KMS-11 (cell line): ENCODE results near the gene MESD.
"Not testable (repeated sequence)": the region's sequence is repeated elsewhere in the genome, so short reads cannot be mapped to it uniquely, and the experiment has no call there.

ENCODE experiments used
- H2AFZ ChIP-seq: fragments of 200-600 bp; sonication (generic); 2 replicates; pipeline ENCODE4 v1.6.1; 2016; ENCODE audit warnings: antibody characterized with exemption, mixed run types, low read depth
- H3K27ac ChIP-seq: fragments of 200-600 bp; sonication (generic); 2 replicates; pipeline ENCODE4 v1.6.1; 2016; ENCODE audit warnings: mild to moderate bottlenecking, mixed run types
- H3K27me3 ChIP-seq: fragments of 200-600 bp; sonication (generic); 2 replicates; pipeline ENCODE4 v1.6.1; 2017; ENCODE audit warnings: mild to moderate bottlenecking, low read depth, mixed run types, moderate library complexity; ENCODE audit not compliant: insufficient read depth
- H3K36me3 ChIP-seq: fragments of 200-600 bp; sonication (generic); 2 replicates; pipeline ENCODE4 v1.6.1; 2017; ENCODE audit warnings: mild to moderate bottlenecking, mixed run types; ENCODE audit not compliant: insufficient read depth
- H3K4me1 ChIP-seq: fragments of 200-600 bp; sonication (generic); 2 replicates; pipeline ENCODE4 v1.6.1; 2016; ENCODE audit warnings: mild to moderate bottlenecking, low read depth, mixed run types; ENCODE audit not compliant: poor library complexity, severe bottlenecking
- H3K4me2 ChIP-seq: fragments of 200-600 bp; sonication (generic); 2 replicates; pipeline ENCODE4 v1.7.0; 2016; ENCODE audit warnings: mild to moderate bottlenecking, mixed run types
- H3K4me3 ChIP-seq: fragments of 200-600 bp; sonication (generic); IDR thresholded peaks from 2 replicates; pipeline ENCODE4 v1.6.1; 2017; ENCODE audit warnings: low read depth, low read length, mixed read lengths; ENCODE audit not compliant: insufficient read depth
- H3K79me2 ChIP-seq: fragments of 200-600 bp; sonication (generic); 2 replicates; pipeline ENCODE4 v1.6.1; 2016; ENCODE audit warnings: low read depth, mixed run types; ENCODE audit not compliant: insufficient read depth
- H3K9ac ChIP-seq: fragments of 200-600 bp; sonication (generic); 2 replicates; pipeline ENCODE4 v1.6.1; 2016; ENCODE audit warnings: mild to moderate bottlenecking, mixed run types
- H4K20me1 ChIP-seq: fragments of 200-600 bp; sonication (generic); 2 replicates; pipeline ENCODE4 v1.6.1; 2016; ENCODE audit warnings: mild to moderate bottlenecking, mixed run types; ENCODE audit not compliant: insufficient read depth
- TF ChIP-seq, protein P1 (sequence below): fragments of 200-600 bp; sonication (generic); conservative IDR thresholded peaks from 2 replicates; pipeline ENCODE4 v1.6.1; 2017; ENCODE audit warnings: low read depth, mild to moderate bottlenecking, antibody characterized with exemption, low read length, moderate library complexity, mixed read lengths

MESD gene

DNA sequence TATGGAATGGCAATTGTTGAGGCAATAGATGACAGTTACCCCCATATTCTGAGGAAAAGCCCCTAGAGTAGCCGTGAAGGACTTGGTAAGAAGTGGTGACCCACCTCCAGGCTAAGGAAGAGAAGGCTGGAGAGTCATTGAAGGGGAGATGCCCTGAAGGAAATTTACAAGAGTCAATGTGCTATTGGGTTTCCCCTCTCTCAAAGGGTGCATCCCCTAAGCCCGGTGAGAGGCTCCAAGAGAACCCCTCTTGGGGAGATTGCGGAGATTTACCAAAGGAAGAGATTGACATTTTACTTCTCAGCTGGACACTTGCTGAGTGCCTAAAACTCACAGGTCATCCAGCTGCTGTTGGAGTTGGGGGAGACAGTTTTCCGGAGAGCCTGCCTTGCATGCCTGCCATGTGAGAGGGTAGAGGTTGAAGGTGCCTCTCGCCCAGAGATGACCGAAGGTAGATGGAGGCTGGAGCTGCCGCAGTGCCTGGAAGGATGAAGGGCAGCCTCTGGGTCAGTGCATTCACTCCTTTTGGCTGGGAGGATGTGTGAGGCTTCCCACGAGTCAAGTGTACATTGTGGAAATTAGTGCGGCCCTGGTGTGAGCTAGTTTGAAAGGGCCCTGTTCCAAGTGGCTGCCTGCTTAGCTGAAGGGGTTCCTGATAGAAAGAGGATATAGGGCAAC lies 30.7 kb downstream of the MESD start:
- TF ChIP-seq, protein P1, sequence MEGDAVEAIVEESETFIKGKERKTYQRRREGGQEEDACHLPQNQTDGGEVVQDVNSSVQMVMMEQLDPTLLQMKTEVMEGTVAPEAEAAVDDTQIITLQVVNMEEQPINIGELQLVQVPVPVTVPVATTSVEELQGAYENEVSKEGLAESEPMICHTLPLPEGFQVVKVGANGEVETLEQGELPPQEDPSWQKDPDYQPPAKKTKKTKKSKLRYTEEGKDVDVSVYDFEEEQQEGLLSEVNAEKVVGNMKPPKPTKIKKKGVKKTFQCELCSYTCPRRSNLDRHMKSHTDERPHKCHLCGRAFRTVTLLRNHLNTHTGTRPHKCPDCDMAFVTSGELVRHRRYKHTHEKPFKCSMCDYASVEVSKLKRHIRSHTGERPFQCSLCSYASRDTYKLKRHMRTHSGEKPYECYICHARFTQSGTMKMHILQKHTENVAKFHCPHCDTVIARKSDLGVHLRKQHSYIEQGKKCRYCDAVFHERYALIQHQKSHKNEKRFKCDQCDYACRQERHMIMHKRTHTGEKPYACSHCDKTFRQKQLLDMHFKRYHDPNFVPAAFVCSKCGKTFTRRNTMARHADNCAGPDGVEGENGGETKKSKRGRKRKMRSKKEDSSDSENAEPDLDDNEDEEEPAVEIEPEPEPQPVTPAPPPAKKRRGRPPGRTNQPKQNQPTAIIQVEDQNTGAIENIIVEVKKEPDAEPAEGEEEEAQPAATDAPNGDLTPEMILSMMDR: no peak
- Histone ChIP-seq H3K9ac (no peak overlapping the region), H3K36me3 (no peaks in the 10 kb centered on the region), H4K20me1 (no peaks in the 10 kb centered on the region), H3K4me3 (no peak overlapping the region), H2AFZ (no peak overlapping the region), H3K27me3 (no peaks in the 10 kb centered on the region), H3K4me1 (peaks cover 21% of the 10 kb centered on the region), H3K79me2 (no peaks in the 10 kb centered on the region), H3K4me2 (no peak overlapping the region), H3K27ac (no peak overlapping the region)

DNA sequence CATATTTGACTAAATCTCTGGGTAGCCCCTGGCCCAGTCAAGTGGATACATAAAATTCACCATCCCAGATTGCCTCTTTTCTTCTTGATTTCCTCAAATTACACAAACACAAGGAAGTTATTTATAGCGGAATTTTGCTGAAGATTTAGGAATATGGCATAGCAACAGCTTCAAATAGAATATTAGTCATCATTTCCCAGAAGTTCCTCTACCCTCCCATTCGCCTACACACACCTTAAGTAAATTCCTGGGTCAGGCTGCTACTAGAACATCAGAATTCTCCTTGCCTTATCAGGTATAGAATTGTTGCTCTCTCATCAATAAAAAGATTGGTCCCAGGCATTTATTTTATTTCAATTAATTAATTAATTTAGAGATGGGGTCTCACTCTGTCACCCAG lies 31.6 kb downstream of the MESD start:
- Histone ChIP-seq H3K36me3 (no peaks in the 10 kb centered on the region), H3K4me1 (peaks cover 15% of the 10 kb centered on the region), H2AFZ (no peak overlapping the region), H3K9ac (no peak overlapping the region), H3K4me3 (no peak overlapping the region), H3K4me2 (no peak overlapping the region), H3K79me2 (no peaks in the 10 kb centered on the region), H3K27me3 (no peaks in the 10 kb centered on the region), H4K20me1 (no peaks in the 10 kb centered on the region), H3K27ac (no peak overlapping the region)
- TF ChIP-seq, protein P1: no peak

DNA sequence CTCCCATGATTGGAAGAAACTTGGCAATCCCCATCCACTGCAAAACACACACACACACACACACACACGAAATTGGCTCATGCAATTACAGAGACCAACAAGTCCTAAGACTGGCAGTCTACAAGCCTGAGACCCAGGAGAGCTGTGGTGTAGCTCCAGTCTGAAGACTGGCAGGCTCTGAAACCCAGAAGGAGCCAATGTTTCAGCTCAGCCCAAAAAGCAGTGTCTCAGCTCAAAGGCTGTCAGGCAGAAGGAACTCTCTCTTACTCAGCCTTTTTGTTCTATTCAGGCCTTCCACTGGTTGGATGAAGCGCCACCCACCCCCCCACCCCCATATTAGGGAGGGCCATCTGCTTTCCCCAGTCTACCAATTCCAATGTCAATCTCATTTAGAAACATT lies 32.1 kb downstream of the MESD start:
- Histone ChIP-seq H3K9ac (no peak overlapping the region), H3K4me2 (no peak overlapping the region), H3K4me3 (no peak overlapping the region), H2AFZ (no peak overlapping the region), H3K4me1 (peaks cover 11% of the 10 kb centered on the region), H3K79me2 (no peaks in the 10 kb centered on the region), H3K27me3 (no peaks in the 10 kb centered on the region), H4K20me1 (no peaks in the 10 kb centered on the region), H3K27ac (no peak overlapping the region), H3K36me3 (no peaks in the 10 kb centered on the region)
- TF ChIP-seq, protein P1: no peak

DNA sequence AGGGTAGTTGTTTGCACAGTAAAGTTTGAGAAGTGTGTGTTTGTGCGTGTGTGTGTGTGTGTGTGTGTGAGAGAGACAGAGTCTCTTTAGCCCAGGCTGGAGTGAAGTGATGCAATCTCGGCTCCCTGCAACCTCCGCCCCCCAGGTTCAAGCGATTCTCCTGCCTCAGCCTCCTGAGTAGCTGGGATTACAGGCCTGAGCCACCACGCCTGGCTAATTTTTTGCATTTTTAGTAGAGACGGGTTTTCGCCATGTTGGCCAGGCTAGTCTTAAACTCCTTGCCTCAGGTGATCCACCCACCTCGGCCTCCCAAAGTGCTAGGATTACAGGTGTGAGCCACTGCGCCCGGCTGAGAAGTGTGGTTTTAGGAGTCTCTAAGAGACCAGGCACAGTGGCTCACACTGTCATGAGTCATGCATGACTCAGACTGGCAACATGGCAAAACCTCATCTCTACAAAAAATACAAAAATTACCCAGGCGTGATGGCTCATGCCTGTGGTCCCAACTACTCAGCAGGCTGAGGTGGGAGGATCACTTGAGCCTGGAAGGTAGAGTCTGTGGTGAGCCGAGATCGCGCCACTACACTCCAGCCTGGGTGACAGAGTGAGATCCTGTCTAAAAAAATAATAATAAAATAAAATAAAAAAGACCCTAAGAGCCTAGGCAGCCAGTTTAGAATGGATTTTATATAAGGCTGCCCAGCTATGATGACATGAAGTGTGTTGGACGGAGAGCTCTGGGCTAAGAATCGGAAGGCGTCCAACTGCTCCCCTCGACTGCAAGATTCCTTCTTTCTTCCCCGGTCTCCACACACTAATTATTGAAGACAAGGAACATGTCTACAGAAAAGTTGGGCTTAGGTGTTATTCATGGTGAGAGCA lies 33.8 kb downstream of the MESD start:
- not testable (repeated sequence) for H3K27me3 ChIP-seq, H3K27ac ChIP-seq, H4K20me1 ChIP-seq, H3K4me3 ChIP-seq, H2AFZ ChIP-seq, H3K4me2 ChIP-seq, H3K9ac ChIP-seq, H3K36me3 ChIP-seq, H3K4me1 ChIP-seq, H3K79me2 ChIP-seq
